ENCODE data around the gene ZNF771.
A peak's percentile ranks its signal among the peaks of the same experiment; 100 is the strongest.

Gene ZNF771

GRCh38 chr16:30397776-30398660 is 9.4 kb upstream of the ZNF771 start:
- no peak overlapping the region for H2AFZ ChIP-seq (ENCODE audit: low read depth, low read length)
- no peaks in the 10 kb centered on the region for H4K20me1 ChIP-seq (ENCODE audit: insufficient read depth, low read length)
- H3K79me2 ChIP-seq (ENCODE audit: low read length) = peaks cover 8% of the 10 kb centered on the region
- no peak for TF ChIP-seq EZH2phosphoT487 (IDR thresholded peaks at IDR 0.05; ENCODE audit: low read depth)
- no peak for TF ChIP-seq CTCF (IDR thresholded peaks at IDR 0.05; ENCODE audit: low read depth, low read length)
- H3K9me3 ChIP-seq (ENCODE audit: insufficient read depth, low read length) = no peaks in the 10 kb centered on the region
- H3K36me3 ChIP-seq (replicated peaks; ENCODE audit: low read depth, low read length) = no peaks in the 10 kb centered on the region
- peaks cover 18% of the 10 kb centered on the region for H3K4me1 ChIP-seq (ENCODE audit: low read length)
- no peak overlapping the region for H3K9ac ChIP-seq (ENCODE audit: low read length)
- H3K4me3 ChIP-seq (ENCODE audit: low read length) = no peak overlapping the region
- no peaks in the 10 kb centered on the region for H3K27me3 ChIP-seq (ENCODE audit: low read depth, low read length)
- H3K27ac ChIP-seq (ENCODE audit: low read length) = no peak overlapping the region
- H3K4me2 ChIP-seq (ENCODE audit: low read length) = no peak overlapping the region

GRCh38 chr16:30398661-30399434 is 8.6 kb upstream of the ZNF771 start:
- TF ChIP-seq EZH2phosphoT487 (IDR thresholded peaks at IDR 0.05; ENCODE audit: low read depth) = no peak
- no peak for TF ChIP-seq CTCF (IDR thresholded peaks at IDR 0.05; ENCODE audit: low read depth, low read length)
- Histone ChIP-seq H3K9me3 (ENCODE audit: insufficient read depth, low read length) (no peaks in the 10 kb centered on the region), H3K27ac (ENCODE audit: low read length) (no peak overlapping the region), H3K4me2 (ENCODE audit: low read length) (no peak overlapping the region), H3K4me3 (ENCODE audit: low read length) (no peak overlapping the region), H3K4me1 (ENCODE audit: low read length) (peaks cover 18% of the 10 kb centered on the region), H2AFZ (ENCODE audit: low read depth, low read length) (no peak overlapping the region), H4K20me1 (ENCODE audit: insufficient read depth, low read length) (no peaks in the 10 kb centered on the region), H3K9ac (ENCODE audit: low read length) (no peak overlapping the region), H3K79me2 (ENCODE audit: low read length) (peaks cover 8% of the 10 kb centered on the region), H3K36me3 (replicated peaks; ENCODE audit: low read depth, low read length) (no peaks in the 10 kb centered on the region), H3K27me3 (ENCODE audit: low read depth, low read length) (no peaks in the 10 kb centered on the region)

- Histone ChIP-seq H3K4me1 (ENCODE audit: low read length) (peaks cover 13% of the 10 kb centered on the region), H3K36me3 (replicated peaks; ENCODE audit: low read depth, low read length) (no peaks in the 10 kb centered on the region), H3K27me3 (ENCODE audit: low read depth, low read length) (no peaks in the 10 kb centered on the region), H3K9ac (ENCODE audit: low read length) (peak overlapping the region; percentile 69), H3K79me2 (ENCODE audit: low read length) (peaks cover 8% of the 10 kb centered on the region), H3K27ac (ENCODE audit: low read length) (no peak overlapping the region), H4K20me1 (ENCODE audit: insufficient read depth, low read length) (no peaks in the 10 kb centered on the region), H3K4me3 (ENCODE audit: low read length) (peak overlapping the region; percentile 82), H2AFZ (ENCODE audit: low read depth, low read length) (peak overlapping the region; percentile 79; the same call in 1 of the 2 replicates), H3K9me3 (ENCODE audit: insufficient read depth, low read length) (no peaks in the 10 kb centered on the region), H3K4me2 (ENCODE audit: low read length) (peak overlapping the region; percentile 87)
- no peak for TF ChIP-seq EZH2phosphoT487 (IDR thresholded peaks at IDR 0.05; ENCODE audit: low read depth)
- no peak for TF ChIP-seq CTCF (IDR thresholded peaks at IDR 0.05; ENCODE audit: low read depth, low read length)
Measured at GRCh38 chr16:30399435-30400186, 7.8 kb upstream of the ZNF771 start.

Data from OCI-LY3 (cell line).